RPMI8226 (cell line): ENCODE results near the gene STAMBPL1.

Experiments used
- DNase-seq: peaks from one replicate; pipeline ENCODE4 v3.0.0-alpha.2; 2015

The STAMBPL1 gene

GRCh38 chr10:88895250-88895649 is 15.2 kb downstream of the STAMBPL1 start:
- no peak for DNase-seq

GRCh38 chr10:88896372-88896993 is 16.4 kb downstream of the STAMBPL1 start:
- no peak for DNase-seq

- DNase-seq, result no peak
These were observed 17.2 kb downstream of the STAMBPL1 start for GRCh38 chr10:88896994-88897853.

- DNase-seq, result no peak
These were observed 18.7 kb downstream of the STAMBPL1 start for GRCh38 chr10:88898727-88899126.

- DNase-seq, result no peak
These were observed 19.8 kb downstream of the STAMBPL1 start for GRCh38 chr10:88899886-88900285.

GRCh38 chr10:88901206-88901983 is 21.4 kb downstream of the STAMBPL1 start:
- DNase-seq, result no peak

- DNase-seq, result no peak
These were observed 22.1 kb downstream of the STAMBPL1 start for GRCh38 chr10:88901984-88902789.

- DNase-seq, result no peak
These were observed 23.7 kb downstream of the STAMBPL1 start for GRCh38 chr10:88903715-88904114.

GRCh38 chr10:88906921-88907320 is 26.9 kb downstream of the STAMBPL1 start:
- DNase-seq, result no peak

GRCh38 chr10:88908194-88908593 is 28.1 kb downstream of the STAMBPL1 start:
- DNase-seq, result no peak

GRCh38 chr10:88911116-88911515 is 31.1 kb downstream of the STAMBPL1 start:
- DNase-seq, result no peak

- DNase-seq, result no peak
These were observed 31.8 kb downstream of the STAMBPL1 start for GRCh38 chr10:88911851-88912250.

- no peak for DNase-seq
These were observed 33.1 kb downstream of the STAMBPL1 start for GRCh38 chr10:88913127-88913526.

GRCh38 chr10:88913788-88914187 is 33.7 kb downstream of the STAMBPL1 start:
- no peak for DNase-seq

- DNase-seq, result no peak
These were observed 35.7 kb downstream of the STAMBPL1 start for GRCh38 chr10:88915781-88916180.

- DNase-seq, result no peak
These were observed 36.2 kb downstream of the STAMBPL1 start for GRCh38 chr10:88916231-88916630.

GRCh38 chr10:88916986-88917385 is 36.9 kb downstream of the STAMBPL1 start:
- no peak for DNase-seq

GRCh38 chr10:88918191-88918905 is 38.3 kb downstream of the STAMBPL1 start:
- no peak for DNase-seq

GRCh38 chr10:88919041-88919440 is 39.0 kb downstream of the STAMBPL1 start:
- DNase-seq, result no peak

- no peak for DNase-seq
These were observed 40.2 kb downstream of the STAMBPL1 start for GRCh38 chr10:88920198-88920597.

GRCh38 chr10:88920986-88921593 is 41.0 kb downstream of the STAMBPL1 start:
- DNase-seq, result no peak

- DNase-seq, result no peak
These were observed 42.0 kb downstream of the STAMBPL1 start for GRCh38 chr10:88922041-88922440.
